Activated T-cell treated with anti-CD3 and anti-CD28 coated beads, Interleukin-2, amount 50 U/mL, for 72 hours (primary cell): ENCODE data around the gene SCG5. TPM values are rescaled to one million over a fixed set of nuclear protein-coding genes. Genes with fewer than 3 reads are reported as not detected.
A peak's percentile ranks its signal among the peaks of the same experiment; 100 is the strongest.
"Not testable (repeated sequence)": the region's sequence is repeated elsewhere in the genome, so short reads cannot be mapped to it uniquely, and the experiment has no call there.

Source experiments
- ATAC-seq, 2 donors: fragments of 150-1000 bp; cut with Tn5 transposase; replicated peaks in 1 of 2; 2 replicates each; pipeline ENCODE4 v1.10.0; 2021; ENCODE audit warnings: moderate library complexity in 2 of 2, mild to moderate bottlenecking in 1 of 2
- DNase-seq, 2 donors: peaks; one replicate each; pipeline ENCODE4 v3.0.0; 2021 to 2022; ENCODE audit warnings: mixed read lengths in 1 of 2
- H3K27ac Mint-ChIP-seq: one replicate; pipeline ENCODE4 v1.8.0; 2022; ENCODE audit warnings: mild to moderate bottlenecking, moderate library complexity, mixed read lengths
- H3K27me3 Mint-ChIP-seq: one replicate; pipeline ENCODE4 v1.8.0; 2022; ENCODE audit warnings: low read depth, mixed read lengths
- H3K36me3 Mint-ChIP-seq, 2 donors: one replicate each; pipeline ENCODE4 v1.8.0; 2022; ENCODE audit warnings: mixed read lengths in 2 of 2, mild to moderate bottlenecking in 1 of 2; ENCODE audit not compliant: insufficient read depth in 2 of 2
- H3K4me1 Mint-ChIP-seq: one replicate; pipeline ENCODE4 v1.8.0; 2022; ENCODE audit warnings: low read depth, mixed read lengths
- H3K4me3 Mint-ChIP-seq, 2 donors: one replicate each; pipeline ENCODE4 v1.8.0; 2022; ENCODE audit warnings: mild to moderate bottlenecking in 2 of 2, mixed read lengths in 2 of 2, moderate library complexity in 2 of 2
- H3K9me3 Mint-ChIP-seq, 2 donors: one replicate each; pipeline ENCODE4 v1.8.0; 2022; ENCODE audit warnings: mixed read lengths in 2 of 2
- total RNA-seq, 2 donors: library from RNA; stranded (reverse); gene quantifications; one replicate each; pipeline ENCODE4 v1.2.3, GENCODE V29; 2022

SCG5 gene
- 1 to 10 TPM; 3.5 to 4.7 TPM for total RNA-seq

GRCh38 chr15:32641517-32642059 lies at the start of gene SCG5:
Gene SCG5, plus strand, starts transcription at chr15:32641710. Its CDS starts 1,883 bp downstream, at chr15:32643593.
- Mint-ChIP-seq H3K36me3 (peaks cover 5 to 20% of the 10 kb centered on the region in 2 donors), H3K9me3 (no peaks in the 10 kb centered on the region), H3K4me1 (peaks cover 9% of the 10 kb centered on the region), H3K27ac (no peak within 1 kb of the TSS), H3K27me3 (peaks cover 5% of the 10 kb centered on the region), H3K4me3 (no peak within 1 kb of the TSS)
- ATAC-seq: no peak
- DNase-seq: no peak

DNA sequence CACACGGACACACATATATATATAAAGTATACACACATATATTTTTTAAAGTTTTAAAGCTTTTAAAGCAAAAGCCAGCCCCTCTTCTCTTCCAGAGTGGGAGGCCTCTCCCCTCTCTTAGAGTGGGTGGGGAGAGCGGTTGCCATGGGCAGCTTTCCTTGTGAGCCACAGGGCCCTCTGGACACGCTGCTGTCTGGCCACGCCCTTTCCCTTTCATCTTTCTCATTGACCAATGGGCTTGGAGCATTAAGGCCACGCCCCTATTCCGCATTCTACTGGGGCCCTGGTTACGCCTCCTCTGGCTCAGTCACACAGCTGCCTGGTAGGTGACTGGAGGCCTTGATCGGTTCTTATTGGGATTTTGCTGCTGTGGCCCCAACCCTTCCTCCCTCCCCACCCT lies 48.4 kb upstream of the SCG5 start, which contains the start of gene GOLGA8N:
TSS of gene GOLGA8N (plus strand) at position 306 of the 400 bp plus-strand sequence.
- not testable (repeated sequence) for ATAC-seq, H3K27me3 Mint-ChIP-seq

DNA sequence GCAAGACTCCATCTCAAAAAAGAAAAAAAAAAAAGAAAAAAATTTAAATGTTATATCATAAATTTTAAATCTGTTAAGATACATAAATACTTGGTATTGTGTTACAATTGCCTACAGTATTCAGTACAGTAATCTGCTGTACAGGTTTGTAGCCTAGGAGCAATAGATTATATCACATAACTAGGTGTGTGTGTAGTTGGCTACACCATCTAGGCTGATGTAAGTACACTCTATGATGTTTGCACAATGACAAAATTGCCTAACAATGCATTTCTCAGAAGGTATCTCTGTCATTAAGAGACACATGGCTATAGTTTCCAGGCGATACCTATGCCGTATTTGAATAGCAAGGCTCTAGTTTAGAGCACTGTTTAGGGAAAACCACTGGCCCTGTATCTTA lies 32.0 kb upstream of the SCG5 start:
- H3K4me3 Mint-ChIP-seq, H3K27me3 Mint-ChIP-seq, DNase-seq, H3K27ac Mint-ChIP-seq, H3K9me3 Mint-ChIP-seq, H3K36me3 Mint-ChIP-seq, H3K4me1 Mint-ChIP-seq, ATAC-seq: not testable (repeated sequence)

More for the DNA sequence above, 48.4 kb upstream of the SCG5 start, which contains the start of gene GOLGA8N:
- not testable (repeated sequence) for H3K27ac Mint-ChIP-seq, H3K36me3 Mint-ChIP-seq, H3K4me1 Mint-ChIP-seq, DNase-seq, H3K9me3 Mint-ChIP-seq, H3K4me3 Mint-ChIP-seq

DNA sequence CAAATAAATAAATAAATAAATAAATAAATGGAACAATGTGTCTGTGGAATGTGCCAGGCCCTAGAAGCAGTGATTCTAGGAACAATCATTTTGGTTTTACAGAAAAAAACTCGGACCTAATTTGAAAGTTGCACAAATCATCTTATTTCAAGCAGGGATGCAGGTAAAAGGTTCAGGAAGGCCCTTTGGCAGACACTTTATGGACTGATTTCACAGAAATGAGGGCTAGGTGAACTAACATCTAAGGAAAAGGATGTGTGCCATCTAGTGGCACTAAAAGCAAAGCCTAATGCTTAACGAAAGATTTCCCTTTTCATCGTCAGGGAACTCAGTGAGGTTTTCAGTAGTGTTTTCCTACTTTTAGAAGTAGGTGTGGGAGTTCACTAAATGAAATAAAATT lies 30.8 kb upstream of the SCG5 start:
- not testable (repeated sequence) for H3K36me3 Mint-ChIP-seq, H3K27me3 Mint-ChIP-seq, ATAC-seq, H3K4me1 Mint-ChIP-seq, H3K27ac Mint-ChIP-seq, H3K4me3 Mint-ChIP-seq, H3K9me3 Mint-ChIP-seq, DNase-seq

DNA sequence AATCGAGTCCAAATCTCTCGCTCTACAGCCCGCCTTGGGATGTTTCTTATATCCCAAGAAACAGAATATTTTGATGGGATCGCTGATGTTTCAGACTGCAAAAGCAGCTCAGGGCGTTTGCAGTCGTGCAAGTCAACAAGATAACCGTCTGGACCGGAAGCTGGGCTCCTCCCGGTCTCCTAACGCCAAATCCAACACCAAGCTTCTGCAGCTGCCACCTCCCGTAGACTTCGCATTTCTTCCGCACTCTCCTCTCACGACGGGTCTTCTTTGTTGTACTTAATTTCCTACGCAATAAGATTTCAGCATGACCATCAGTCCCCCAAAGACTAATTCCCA lies 26.8 kb upstream of the SCG5 start:
- DNase-seq, H3K27me3 Mint-ChIP-seq, H3K9me3 Mint-ChIP-seq: not testable (repeated sequence)
- peak overlapping the region; percentile 95 for H3K27ac Mint-ChIP-seq
- ATAC-seq: peak; percentile 44 to 56
- H3K4me3 Mint-ChIP-seq: peak overlapping the region; percentile 92 to 94
- peaks cover 9 to 17% of the 10 kb centered on the region in 2 donors for H3K36me3 Mint-ChIP-seq
- H3K4me1 Mint-ChIP-seq: peaks cover 22% of the 10 kb centered on the region

- Mint-ChIP-seq H3K27ac (peak within 1 kb of the TSS; percentile 95), H3K4me1 (peaks cover 22% of the 10 kb centered on the region), H3K36me3 (peaks cover 9 to 17% of the 10 kb centered on the region in 2 donors), H3K4me3 (peak within 1 kb of the TSS; percentile 92 to 94)
- ATAC-seq (peak; percentile 88 to 93), DNase-seq (peak; percentile 80 to 90)
- not testable (repeated sequence) for H3K27me3 Mint-ChIP-seq, H3K9me3 Mint-ChIP-seq
Observed at GRCh38 chr15:32615051-32615870, 26.2 kb upstream of the SCG5 start, which contains the start of gene ARHGAP11A. Gene ARHGAP11A, plus strand, starts transcription at chr15:32615504. Its CDS starts 708 bp downstream, at chr15:32616212.

DNA sequence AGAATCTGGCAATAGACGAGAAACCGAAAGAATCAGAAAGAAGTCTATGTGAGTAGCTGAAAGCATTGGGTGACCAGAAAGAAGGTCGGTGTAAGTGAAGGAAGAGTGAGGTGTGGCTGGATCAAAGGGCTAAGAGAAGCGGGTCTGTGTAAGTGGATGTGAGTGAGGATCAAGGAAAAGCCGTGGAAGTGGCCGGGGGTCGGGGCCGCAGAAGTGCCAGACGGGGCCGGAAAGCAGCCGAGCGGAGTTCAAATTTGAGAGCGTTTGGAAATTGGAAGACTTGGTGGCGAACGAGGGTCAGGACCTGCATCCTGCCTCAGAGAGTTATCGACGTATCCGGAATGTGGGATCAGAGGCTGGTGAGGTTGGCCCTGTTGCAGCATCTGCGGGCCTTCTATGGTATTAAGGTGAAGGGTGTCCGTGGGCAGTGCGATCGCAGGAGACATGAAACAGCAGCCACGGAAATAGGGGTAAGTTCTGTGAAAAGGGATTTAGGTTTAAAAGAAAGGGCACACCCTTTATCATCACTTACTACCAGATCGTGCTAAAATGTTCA lies 25.6 kb upstream of the SCG5 start:
- peak overlapping the region; percentile 93 for H3K27ac Mint-ChIP-seq
- peaks cover 9 to 17% of the 10 kb centered on the region in 2 donors for H3K36me3 Mint-ChIP-seq
- H3K4me1 Mint-ChIP-seq: peaks cover 22% of the 10 kb centered on the region
- DNase-seq: peak; percentile 10 to 12
- H3K27me3 Mint-ChIP-seq, H3K9me3 Mint-ChIP-seq: not testable (repeated sequence)
- peak; percentile 6 to 12 for ATAC-seq
- peak overlapping the region; percentile 92 to 94 for H3K4me3 Mint-ChIP-seq

GRCh38 chr15:32636410-32636809 lies 5.1 kb upstream of the SCG5 start:
- H3K9me3 Mint-ChIP-seq: no peaks in the 10 kb centered on the region
- H3K27ac Mint-ChIP-seq: no peak overlapping the region
- H3K36me3 Mint-ChIP-seq: peaks cover 17 to 43% of the 10 kb centered on the region in 2 donors
- no peak for ATAC-seq
- no peak for DNase-seq
- H3K4me1 Mint-ChIP-seq: peaks cover 4% of the 10 kb centered on the region
- H3K27me3 Mint-ChIP-seq: peaks cover 2% of the 10 kb centered on the region
- H3K4me3 Mint-ChIP-seq: no peak overlapping the region

DNA sequence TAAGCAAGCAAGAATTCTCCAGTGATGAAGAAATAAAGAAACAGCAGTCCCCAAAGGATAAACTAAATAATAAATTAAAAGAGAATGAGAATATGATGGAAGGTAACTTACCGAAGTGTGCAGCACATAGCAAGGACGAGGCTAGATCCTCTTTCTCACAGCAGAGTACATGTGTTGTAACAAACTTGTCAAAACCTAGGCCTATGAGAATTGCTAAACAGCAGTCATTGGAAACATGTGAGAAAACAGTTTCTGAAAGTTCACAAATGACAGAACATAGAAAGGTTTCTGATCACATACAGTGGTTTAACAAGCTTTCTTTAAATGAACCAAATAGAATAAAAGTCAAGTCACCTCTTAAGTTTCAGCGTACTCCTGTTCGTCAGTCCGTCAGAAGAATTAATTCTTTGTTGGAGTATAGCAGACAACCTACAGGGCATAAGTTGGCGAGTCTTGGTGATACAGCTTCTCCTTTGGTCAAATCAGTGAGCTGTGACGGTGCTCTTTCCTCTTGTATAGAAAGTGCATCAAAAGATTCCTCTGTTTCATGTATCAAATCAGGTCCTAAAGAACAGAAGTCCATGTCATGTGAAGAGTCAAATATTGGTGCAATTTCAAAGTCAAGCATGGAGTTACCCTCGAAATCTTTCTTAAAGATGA lies 4.5 kb upstream of the SCG5 start:
- Mint-ChIP-seq H3K27me3 (peaks cover 5% of the 10 kb centered on the region), H3K9me3 (no peaks in the 10 kb centered on the region), H3K4me1 (peaks cover 9% of the 10 kb centered on the region), H3K4me3 (no peak overlapping the region), H3K36me3 (peaks cover 17 to 40% of the 10 kb centered on the region in 2 donors), H3K27ac (no peak overlapping the region)
- DNase-seq (no peak), ATAC-seq (no peak)

- H3K4me3 Mint-ChIP-seq: no peak overlapping the region
- DNase-seq: no peak
- no peaks in the 10 kb centered on the region for H3K9me3 Mint-ChIP-seq
- no peak overlapping the region for H3K27ac Mint-ChIP-seq
- H3K4me1 Mint-ChIP-seq: peaks cover 9% of the 10 kb centered on the region
- H3K27me3 Mint-ChIP-seq: peaks cover 5% of the 10 kb centered on the region
- peaks cover 17 to 40% of the 10 kb centered on the region in 2 donors for H3K36me3 Mint-ChIP-seq
- ATAC-seq: no peak
Observed at GRCh38 chr15:32637704-32638103, 3.8 kb upstream of the SCG5 start.

- Mint-ChIP-seq H3K4me1 (peaks cover 9% of the 10 kb centered on the region), H3K9me3 (no peaks in the 10 kb centered on the region), H3K27ac (no peak overlapping the region), H3K27me3 (peaks cover 5% of the 10 kb centered on the region), H3K4me3 (no peak overlapping the region), H3K36me3 (peaks cover 2 to 12% of the 10 kb centered on the region in 2 donors)
- DNase-seq: no peak
- ATAC-seq: no peak
Observed at GRCh38 chr15:32642667-32643435, 1.3 kb downstream of the SCG5 start.

DNA sequence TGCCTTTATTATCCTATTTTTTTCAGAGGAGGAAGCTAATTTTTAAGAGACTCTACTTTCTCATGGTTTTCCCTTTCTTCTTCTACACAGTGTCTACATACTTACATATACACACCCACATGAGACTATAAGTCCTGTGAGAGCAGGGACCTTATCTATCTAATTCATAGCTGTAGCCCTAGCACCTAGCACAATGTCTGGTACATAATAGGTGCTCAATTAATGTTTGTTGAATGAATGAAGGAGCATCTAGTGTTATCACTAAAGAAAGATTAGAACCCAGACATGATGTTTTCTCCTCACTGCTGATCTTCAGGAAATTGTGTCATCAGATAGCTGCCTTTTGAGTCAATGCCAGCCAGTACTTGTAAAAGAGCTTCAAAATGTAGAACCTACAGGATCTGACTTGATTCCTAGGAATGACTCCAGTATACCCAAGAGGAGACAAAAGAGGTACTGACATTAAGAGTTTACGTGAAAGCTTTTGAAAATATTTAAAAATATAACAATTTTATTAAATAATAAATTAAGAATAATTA lies 2.5 kb downstream of the SCG5 start:
- ATAC-seq (no peak), DNase-seq (no peak)
- Mint-ChIP-seq H3K36me3 (peaks cover 4 to 14% of the 10 kb centered on the region in 2 donors), H3K4me1 (peaks cover 9% of the 10 kb centered on the region), H3K27me3 (peaks cover 5% of the 10 kb centered on the region), H3K9me3 (no peaks in the 10 kb centered on the region), H3K4me3 (no peak overlapping the region), H3K27ac (no peak overlapping the region)
